SK-N-SH (cell line): ENCODE data around the gene NAXE.

Experiments
- EP300 ChIP-seq, 2 experiments: IDR thresholded peaks; 2 replicates each; pipeline versions ENCODE4 v1.4.0 to v1.6.1; 2012; ENCODE audit warnings: borderline replicate concordance in 1 of 2, low read depth in 1 of 2, low read length in 1 of 2
- POLR2AphosphoS5 ChIP-seq: IDR thresholded peaks from 2 replicates; pipeline ENCODE4 v1.6.1; 2012; ENCODE audit warnings: low read depth, low read length
- RCOR1 ChIP-seq: fragments of 150-350 bp; IDR thresholded peaks from 2 replicates; pipeline ENCODE4 v1.6.1; 2017; ENCODE audit warnings: antibody characterized with exemption, low read length
- RFX5 ChIP-seq: IDR thresholded peaks from 2 replicates; pipeline ENCODE4 v1.6.1; 2012; ENCODE audit warnings: mild to moderate bottlenecking, improper control_type of control experiment, low read length
- TAF1 ChIP-seq: IDR thresholded peaks from 2 replicates; pipeline ENCODE4 v1.6.1; 2012; ENCODE audit warnings: low read depth, mild to moderate bottlenecking, low read length, moderate library complexity, borderline replicate concordance
- TCF12 ChIP-seq: IDR thresholded peaks from 2 replicates; pipeline ENCODE4 v1.4.0; 2012
- YY1 ChIP-seq: IDR thresholded peaks from 2 replicates; pipeline ENCODE4 v1.4.0; 2012; ENCODE audit warnings: low read depth, mild to moderate bottlenecking
- TF ChIP-seq, protein P1 (sequence below): fragments of 150-350 bp; IDR thresholded peaks from 2 replicates; pipeline ENCODE4 v1.6.1; 2017; ENCODE audit warnings: antibody characterized with exemption, low read length, low read depth, borderline replicate concordance
- TF ChIP-seq, protein P2 (sequence below): fragments of 200-600 bp; sonication (generic); IDR thresholded peaks from 2 replicates; pipeline ENCODE4 v1.6.1; 2017; ENCODE audit warnings: antibody characterized with exemption, mild to moderate bottlenecking, moderate library complexity
- TF ChIP-seq, protein P3 (sequence below): IDR thresholded peaks from 2 replicates; pipeline ENCODE4; 2012

DNA sequence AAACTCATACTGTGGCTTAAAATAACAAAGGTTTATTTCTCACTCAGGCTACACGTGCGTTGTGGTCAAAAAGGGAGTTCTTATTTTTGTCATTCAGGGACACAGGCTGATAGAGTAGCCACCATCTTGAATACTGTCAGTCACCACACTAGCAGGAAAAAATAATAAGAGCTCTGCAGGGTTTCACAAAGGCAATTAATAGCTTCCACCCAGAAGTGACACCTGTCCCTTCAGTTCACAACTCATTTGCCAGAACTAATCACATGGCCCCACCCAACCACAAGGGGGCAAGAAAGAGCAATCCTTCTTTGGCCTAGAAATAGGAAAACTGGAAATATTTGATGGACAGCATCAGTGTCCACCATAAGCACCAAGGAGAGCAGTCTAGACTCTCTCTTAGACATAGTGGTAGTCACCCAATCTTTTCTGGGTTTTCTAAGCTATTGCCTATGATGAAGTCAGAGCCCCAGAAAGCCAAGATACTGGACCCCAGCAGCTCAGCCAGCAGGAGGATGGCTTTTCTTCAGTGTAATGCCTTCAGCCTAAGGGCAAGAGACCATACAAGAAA, 35.8 kb downstream of the NAXE start:
- TF ChIP-seq RFX5, result no peak
- TF ChIP-seq YY1, result no peak
- TF ChIP-seq, protein P1, sequence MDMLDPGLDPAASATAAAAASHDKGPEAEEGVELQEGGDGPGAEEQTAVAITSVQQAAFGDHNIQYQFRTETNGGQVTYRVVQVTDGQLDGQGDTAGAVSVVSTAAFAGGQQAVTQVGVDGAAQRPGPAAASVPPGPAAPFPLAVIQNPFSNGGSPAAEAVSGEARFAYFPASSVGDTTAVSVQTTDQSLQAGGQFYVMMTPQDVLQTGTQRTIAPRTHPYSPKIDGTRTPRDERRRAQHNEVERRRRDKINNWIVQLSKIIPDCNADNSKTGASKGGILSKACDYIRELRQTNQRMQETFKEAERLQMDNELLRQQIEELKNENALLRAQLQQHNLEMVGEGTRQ, result no peak
- TF ChIP-seq, protein P2, sequence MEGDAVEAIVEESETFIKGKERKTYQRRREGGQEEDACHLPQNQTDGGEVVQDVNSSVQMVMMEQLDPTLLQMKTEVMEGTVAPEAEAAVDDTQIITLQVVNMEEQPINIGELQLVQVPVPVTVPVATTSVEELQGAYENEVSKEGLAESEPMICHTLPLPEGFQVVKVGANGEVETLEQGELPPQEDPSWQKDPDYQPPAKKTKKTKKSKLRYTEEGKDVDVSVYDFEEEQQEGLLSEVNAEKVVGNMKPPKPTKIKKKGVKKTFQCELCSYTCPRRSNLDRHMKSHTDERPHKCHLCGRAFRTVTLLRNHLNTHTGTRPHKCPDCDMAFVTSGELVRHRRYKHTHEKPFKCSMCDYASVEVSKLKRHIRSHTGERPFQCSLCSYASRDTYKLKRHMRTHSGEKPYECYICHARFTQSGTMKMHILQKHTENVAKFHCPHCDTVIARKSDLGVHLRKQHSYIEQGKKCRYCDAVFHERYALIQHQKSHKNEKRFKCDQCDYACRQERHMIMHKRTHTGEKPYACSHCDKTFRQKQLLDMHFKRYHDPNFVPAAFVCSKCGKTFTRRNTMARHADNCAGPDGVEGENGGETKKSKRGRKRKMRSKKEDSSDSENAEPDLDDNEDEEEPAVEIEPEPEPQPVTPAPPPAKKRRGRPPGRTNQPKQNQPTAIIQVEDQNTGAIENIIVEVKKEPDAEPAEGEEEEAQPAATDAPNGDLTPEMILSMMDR, result peak; percentile 79
- no peak for TF ChIP-seq TCF12
- TF ChIP-seq, protein P3, sequence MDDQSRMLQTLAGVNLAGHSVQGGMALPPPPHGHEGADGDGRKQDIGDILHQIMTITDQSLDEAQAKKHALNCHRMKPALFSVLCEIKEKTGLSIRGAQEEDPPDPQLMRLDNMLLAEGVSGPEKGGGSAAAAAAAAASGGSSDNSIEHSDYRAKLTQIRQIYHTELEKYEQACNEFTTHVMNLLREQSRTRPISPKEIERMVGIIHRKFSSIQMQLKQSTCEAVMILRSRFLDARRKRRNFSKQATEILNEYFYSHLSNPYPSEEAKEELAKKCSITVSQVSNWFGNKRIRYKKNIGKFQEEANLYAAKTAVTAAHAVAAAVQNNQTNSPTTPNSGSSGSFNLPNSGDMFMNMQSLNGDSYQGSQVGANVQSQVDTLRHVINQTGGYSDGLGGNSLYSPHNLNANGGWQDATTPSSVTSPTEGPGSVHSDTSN, result peak; percentile 78
- TF ChIP-seq EP300 (IDR thresholded peaks at IDR 0.05; ENCODE audit: borderline replicate concordance in 1 of 2, low read depth in 1 of 2, low read length in 1 of 2), result no peak
- TF ChIP-seq TAF1, result no peak
- no peak for TF ChIP-seq RCOR1
- TF ChIP-seq POLR2AphosphoS5, result no peak
